ENCODE results near the gene REST.

GRCh38 chr4:56909086-56909894 lies 1.6 kb downstream of the REST start:
- TF ChIP-seq CTCF (conservative IDR thresholded peaks at IDR 0.05 in 1 of 2, IDR thresholded peaks at IDR 0.05 in 1 of 2; ENCODE audit: low read depth in 1 of 2, low read length in 2 of 2) (no peak), EZH2 (IDR thresholded peaks at IDR 0.05; ENCODE audit: low read length, missing control alignments) (no peak)

Measured in fibroblast of lung (primary cell).